Measurements from ENCODE around the gene SCIN.
"Not testable (repeated sequence)": the region's sequence is repeated elsewhere in the genome, so short reads cannot be mapped to it uniquely, and the experiment has no call there.

SCIN gene

DNA sequence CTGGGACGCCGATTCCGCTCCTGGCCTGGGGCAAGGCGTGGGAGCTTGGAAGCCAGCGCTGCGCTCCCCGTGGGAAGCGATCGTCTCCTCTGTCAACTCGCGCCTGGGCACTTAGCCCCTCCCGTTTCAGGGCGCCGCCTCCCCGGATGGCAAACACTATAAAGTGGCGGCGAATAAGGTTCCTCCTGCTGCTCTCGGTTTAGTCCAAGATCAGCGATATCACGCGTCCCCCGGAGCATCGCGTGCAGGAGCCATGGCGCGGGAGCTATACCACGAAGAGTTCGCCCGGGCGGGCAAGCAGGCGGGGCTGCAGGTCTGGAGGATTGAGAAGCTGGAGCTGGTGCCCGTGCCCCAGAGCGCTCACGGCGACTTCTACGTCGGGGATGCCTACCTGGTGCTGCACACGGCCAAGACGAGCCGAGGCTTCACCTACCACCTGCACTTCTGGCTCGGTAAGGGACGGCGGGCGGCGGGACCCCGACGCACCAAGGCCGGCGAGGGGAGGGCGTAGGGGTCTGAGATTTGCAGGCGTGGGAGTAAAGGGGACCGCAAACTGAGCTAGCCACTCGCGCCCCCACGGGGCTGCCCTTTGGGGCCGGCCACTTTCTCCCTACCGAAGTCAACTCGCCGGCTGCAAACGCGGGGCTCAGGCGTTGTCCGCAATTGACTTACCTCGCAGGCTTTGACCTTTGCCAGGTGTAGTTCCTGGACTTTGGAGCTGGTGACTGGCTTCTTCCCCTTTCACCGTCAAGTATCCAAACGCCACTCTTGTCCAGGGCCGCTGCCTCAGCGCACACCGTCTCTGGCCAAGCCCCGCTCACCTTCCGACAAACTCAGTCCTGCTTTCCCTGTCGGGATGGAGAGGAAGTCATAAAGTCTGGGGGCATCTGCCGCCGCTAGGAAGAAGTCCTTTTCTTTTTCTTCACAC lies at the start of gene SCIN:
SCIN (plus strand) TSS at position 187 of the 928 bp plus-strand sequence; CDS start at position 254, 67 bp downstream.
- peak; percentile 4 for DNase-seq (ENCODE audit: low read depth)

- DNase-seq (ENCODE audit: low read depth), result no peak
These were observed 45.6 kb upstream of the SCIN start for GRCh38 chr7:12524794-12525386.

- DNase-seq (ENCODE audit: low read depth), result not testable (repeated sequence)
These were observed 43.8 kb upstream of the SCIN start for GRCh38 chr7:12526693-12527092.

GRCh38 chr7:12527670-12528069 lies 42.9 kb upstream of the SCIN start:
- not testable (repeated sequence) for DNase-seq (ENCODE audit: low read depth)

- no peak for DNase-seq (ENCODE audit: low read depth)
These were observed 40.4 kb upstream of the SCIN start for GRCh38 chr7:12529971-12530710.

DNA sequence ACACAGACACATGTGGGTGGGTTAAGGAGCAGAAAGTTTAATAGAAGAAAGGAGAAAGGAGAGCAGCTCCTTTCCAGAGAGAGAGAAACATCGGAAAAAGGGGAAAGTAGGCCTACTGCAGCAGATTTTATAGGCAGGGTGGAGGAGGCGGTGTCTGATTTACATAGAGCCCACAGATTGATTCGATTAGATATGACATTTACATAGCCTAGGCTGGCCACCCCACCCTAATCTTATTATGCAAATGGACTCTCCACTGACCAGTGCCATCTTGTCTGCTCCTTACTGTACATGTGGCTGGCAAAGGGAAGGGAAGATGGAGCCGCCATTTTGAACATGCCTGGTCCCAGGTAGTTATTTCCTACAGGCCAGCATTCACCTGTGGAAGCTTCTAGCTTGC lies 38.7 kb upstream of the SCIN start:
- no peak for DNase-seq (ENCODE audit: low read depth)

GRCh38 chr7:12534046-12534445 lies 36.5 kb upstream of the SCIN start:
- DNase-seq (ENCODE audit: low read depth), result no peak

GRCh38 chr7:12539681-12540080 lies 30.8 kb upstream of the SCIN start:
- DNase-seq (ENCODE audit: low read depth), result no peak

DNA sequence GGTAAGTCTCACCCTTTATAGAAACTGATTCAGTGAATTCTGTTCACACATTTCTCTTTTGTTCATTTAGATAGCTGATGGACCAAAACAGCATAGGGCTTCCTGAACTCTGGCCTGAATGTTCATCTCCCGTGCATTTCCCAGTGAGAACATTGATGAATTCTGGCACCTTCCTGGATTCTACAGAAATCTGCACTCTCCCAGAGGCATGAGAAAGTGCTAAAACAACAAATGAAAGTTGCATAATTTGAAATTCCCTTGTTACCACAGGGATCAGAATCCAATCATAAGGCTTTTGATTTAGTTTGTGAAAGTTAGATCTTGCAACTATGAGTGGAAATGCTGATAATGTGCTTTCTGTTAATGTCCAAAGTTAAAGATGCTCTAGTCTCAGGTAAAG lies 29.7 kb upstream of the SCIN start:
- no peak for DNase-seq (ENCODE audit: low read depth)

- no peak for DNase-seq (ENCODE audit: low read depth)
These were observed 26.9 kb upstream of the SCIN start for GRCh38 chr7:12543586-12543985.

GRCh38 chr7:12549106-12549505 lies 21.4 kb upstream of the SCIN start:
- no peak for DNase-seq (ENCODE audit: low read depth)

GRCh38 chr7:12550956-12551355 lies 19.6 kb upstream of the SCIN start:
- no peak for DNase-seq (ENCODE audit: low read depth)

DNA sequence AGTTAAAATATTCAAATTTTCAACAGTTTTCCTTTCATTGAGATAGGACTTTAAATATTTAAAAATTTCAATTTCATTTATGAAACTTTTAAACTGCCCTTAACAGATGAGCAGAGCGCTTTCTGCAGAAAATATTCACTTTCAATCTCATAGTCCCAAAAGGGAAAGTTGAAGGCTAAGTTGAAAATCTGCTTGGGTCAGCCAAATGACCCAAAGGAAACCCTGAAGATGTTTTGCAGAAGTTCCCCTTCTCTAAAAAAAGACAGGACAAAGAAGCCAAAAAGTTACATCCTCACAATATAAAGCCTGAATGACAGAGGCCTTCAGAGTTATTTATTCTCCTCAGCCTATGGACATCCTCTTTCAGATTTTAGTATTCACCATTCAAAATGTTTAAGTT lies 17.6 kb upstream of the SCIN start:
- no peak for DNase-seq (ENCODE audit: low read depth)

DNA sequence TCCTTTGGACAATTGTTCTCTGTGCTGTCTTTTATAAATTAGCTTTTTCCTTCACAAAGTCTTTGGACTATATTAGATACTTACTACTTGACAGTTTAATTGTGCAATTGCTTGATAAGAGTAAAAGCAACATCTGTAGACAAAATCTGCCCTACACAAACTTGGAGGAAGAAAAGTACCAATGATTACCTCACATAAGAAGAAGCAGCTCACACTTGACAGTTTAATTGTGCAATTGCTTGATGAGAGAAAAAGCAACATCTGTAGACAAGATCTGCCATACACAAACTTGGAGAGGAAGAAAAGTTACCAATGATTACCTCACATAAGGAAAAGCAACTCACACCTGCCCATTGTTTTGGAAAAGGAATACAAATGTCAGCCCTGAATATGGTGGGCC lies 17.1 kb upstream of the SCIN start:
- no peak for DNase-seq (ENCODE audit: low read depth)

- no peak for DNase-seq (ENCODE audit: low read depth)
These were observed 16.2 kb upstream of the SCIN start for GRCh38 chr7:12554351-12554750.

- DNase-seq (ENCODE audit: low read depth), result no peak
These were observed 15.6 kb upstream of the SCIN start for GRCh38 chr7:12554872-12555271.

DNA sequence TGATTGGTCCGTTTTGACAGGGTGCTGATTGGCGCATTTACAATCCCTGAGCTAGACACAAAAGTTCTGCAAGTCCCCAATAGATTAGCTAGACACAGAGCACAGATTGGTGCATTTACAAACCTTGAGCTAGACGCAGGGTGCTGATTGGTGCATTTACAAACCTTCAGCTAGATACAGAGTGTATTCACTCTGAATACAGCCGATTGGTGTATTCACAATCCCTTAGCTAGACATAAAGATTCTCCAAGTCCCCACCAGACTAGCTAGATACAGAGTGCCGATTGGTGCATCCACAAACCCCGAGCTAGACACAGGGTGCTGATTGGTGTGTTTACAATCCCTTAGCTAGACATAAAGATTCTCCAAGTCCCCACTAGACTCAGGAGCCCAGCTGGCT lies 14.8 kb upstream of the SCIN start:
- not testable (repeated sequence) for DNase-seq (ENCODE audit: low read depth)

DNA sequence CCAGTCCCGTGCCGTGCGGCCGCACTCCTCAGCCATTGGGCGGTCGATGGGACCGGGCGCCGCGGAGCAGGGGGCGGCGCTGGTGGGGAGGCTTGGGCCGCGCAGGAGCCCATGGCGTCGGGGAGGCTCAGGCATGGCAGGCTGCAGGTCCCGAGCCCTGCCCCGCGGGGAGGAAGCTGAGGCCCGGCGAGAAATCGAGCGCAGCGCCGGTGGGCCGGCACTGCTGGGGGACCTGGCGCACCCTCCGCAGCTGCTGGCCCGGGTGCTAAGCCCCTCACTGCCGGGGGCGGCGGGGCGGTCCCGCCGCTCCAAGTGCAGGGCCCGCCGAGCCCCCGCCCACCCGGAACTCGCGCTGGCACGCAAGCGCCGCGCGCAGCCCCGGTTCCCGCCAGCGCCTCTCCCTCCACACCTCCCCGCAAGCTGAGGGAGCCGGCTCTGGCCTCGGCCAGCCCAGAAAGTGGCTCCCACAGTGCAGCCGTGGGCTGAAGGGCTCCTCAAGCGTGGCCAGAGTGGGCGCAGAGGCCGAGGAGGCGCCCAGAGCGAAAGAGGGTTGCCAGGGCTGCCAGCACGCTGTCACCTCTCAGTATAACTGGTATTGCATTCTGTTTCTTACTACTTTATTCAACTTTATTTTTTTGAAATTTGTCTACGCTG lies 14.3 kb upstream of the SCIN start:
- not testable (repeated sequence) for DNase-seq (ENCODE audit: low read depth)

DNA sequence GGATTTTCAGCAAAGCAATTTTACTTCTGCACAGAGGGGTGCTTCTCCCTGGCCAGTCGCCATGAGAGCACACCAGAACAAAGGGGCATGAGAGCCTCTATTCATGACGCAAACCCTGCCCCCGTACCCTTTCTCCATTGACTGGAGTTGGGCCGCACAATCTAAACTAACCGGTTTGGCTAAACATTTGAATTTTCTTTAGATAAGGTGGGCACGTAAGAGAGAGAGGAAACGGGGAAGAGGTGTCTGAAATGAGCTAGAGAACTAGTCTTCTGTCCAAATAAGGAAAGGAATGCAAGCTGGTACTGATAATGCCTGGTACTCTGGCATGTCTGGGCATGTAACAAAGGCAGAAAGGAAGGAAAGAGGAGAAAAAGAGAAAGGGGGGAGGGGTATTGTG lies 13.2 kb upstream of the SCIN start:
- no peak for DNase-seq (ENCODE audit: low read depth)

DNA sequence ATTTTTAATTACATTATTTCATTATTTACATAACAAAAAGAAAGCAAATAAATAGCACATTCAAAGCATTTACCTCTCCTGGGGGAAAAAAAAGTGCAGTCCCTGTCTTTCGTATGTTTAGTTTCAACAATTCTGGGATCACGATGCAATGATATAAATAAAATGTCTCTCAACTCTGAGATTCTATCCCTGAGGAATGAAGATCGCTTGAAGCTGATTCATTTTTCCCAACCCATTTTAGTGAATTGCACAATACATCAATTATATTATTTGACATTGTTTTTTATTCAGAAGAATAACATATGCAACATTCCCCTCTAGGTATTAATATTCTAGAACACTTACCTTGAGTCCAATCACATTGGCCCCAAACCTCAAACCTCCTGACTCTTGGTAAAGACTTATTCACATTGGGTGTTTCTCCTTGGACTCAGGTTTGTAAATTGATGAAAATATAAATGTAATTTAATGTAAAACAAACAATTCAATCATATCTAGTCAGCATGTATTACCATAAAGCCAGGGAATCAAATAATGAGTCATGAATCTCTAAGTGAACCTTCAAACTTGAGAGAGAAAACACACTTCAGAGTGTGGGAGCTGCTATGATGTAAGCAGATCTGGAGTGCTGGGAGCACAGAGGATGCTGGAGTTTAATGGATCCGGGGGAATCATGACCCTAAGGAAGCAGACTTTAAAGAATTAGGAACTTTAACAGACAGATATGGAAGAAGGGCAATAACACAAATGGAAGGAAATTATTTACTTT lies 5.3 kb upstream of the SCIN start:
- no peak for DNase-seq (ENCODE audit: low read depth)

DNA sequence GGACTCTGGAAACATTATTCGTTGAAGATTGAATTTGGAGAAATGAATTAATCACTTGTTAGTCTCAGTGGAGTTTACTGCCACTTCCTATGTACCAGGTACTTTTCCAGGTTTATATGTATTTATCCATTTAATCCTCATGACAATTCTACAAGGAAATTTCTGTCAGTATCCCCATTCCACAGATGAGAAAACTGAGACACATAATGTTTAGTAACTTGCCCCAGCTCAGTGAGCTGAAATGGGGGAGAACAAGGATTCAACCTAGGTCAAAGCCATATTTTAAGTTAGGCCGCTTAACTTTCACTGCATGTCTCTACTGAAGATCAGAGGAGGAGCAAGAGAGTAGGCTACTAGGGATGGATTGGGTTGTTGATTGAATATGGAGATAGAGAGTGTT lies 4.6 kb upstream of the SCIN start:
- no peak for DNase-seq (ENCODE audit: low read depth)

GRCh38 chr7:12567015-12567414 lies 3.5 kb upstream of the SCIN start:
- no peak for DNase-seq (ENCODE audit: low read depth)

Measured in stimulated activated CD8-positive, alpha-beta memory T cell treated with anti-CD3 and anti-CD28 coated beads, Interleukin-4, amount 100 ng/mL, for 24 hours (primary cell).